OCI-LY3 (cell line): ENCODE results near the gene LMAN2.

Experiments
- EZH2phosphoT487 ChIP-seq: fragments of 200-600 bp; shearing (Covaris generic); IDR thresholded peaks from 2 replicates; pipeline ENCODE4 v1.6.1; 2018; ENCODE audit warnings: antibody characterized with exemption, mixed run types, low read depth
- TF ChIP-seq, protein P1 (sequence below): fragments of 200-600, 300-600 bp; sonication (generic); IDR thresholded peaks from 2 replicates; pipeline ENCODE4 v1.5.1; 2014; ENCODE audit warnings: antibody characterized with exemption, low read length, low read depth

DNA sequence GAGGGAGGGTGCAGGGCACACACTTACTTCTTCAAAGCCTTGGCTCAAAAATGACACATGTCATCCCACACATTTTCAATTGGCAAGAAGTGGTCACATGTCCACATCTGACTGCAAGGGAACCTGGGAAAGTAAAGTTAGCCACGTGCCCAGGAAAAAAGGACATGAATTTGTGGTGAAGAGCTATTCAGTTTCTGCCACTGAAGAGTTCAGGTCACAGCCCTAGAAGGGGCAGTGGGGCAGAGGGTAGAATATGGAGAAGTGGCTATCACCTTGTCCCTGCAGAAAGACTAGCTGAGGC, 4.3 kb upstream of the LMAN2 start:
- TF ChIP-seq, protein P1, sequence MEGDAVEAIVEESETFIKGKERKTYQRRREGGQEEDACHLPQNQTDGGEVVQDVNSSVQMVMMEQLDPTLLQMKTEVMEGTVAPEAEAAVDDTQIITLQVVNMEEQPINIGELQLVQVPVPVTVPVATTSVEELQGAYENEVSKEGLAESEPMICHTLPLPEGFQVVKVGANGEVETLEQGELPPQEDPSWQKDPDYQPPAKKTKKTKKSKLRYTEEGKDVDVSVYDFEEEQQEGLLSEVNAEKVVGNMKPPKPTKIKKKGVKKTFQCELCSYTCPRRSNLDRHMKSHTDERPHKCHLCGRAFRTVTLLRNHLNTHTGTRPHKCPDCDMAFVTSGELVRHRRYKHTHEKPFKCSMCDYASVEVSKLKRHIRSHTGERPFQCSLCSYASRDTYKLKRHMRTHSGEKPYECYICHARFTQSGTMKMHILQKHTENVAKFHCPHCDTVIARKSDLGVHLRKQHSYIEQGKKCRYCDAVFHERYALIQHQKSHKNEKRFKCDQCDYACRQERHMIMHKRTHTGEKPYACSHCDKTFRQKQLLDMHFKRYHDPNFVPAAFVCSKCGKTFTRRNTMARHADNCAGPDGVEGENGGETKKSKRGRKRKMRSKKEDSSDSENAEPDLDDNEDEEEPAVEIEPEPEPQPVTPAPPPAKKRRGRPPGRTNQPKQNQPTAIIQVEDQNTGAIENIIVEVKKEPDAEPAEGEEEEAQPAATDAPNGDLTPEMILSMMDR = no peak
- no peak for TF ChIP-seq EZH2phosphoT487
